ENCODE measurements around the gene SCFD1.

The SCFD1 gene

GRCh38 chr14:30759172-30760125, 137.3 kb downstream of the SCFD1 start:
- DNase-seq = no peak

DNA sequence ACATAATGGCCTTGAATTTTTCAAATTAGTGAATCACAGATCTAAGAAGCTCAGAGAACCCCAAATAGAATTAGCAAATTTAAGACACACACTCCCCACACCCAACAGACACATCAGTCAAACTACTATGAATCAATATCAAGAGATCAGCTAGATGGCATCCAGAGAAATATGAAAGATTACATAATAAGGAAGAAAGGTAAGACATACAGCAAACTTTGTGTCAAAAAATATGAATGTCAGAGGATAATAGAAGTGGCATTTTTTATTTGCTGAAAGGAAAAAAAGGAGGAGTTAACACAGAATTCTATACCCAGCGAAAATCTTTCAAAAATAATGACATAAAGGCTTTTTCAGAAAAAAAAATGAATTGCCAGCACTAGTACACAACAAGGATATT, 141.8 kb downstream of the SCFD1 start:
- DNase-seq = no peak

DNA sequence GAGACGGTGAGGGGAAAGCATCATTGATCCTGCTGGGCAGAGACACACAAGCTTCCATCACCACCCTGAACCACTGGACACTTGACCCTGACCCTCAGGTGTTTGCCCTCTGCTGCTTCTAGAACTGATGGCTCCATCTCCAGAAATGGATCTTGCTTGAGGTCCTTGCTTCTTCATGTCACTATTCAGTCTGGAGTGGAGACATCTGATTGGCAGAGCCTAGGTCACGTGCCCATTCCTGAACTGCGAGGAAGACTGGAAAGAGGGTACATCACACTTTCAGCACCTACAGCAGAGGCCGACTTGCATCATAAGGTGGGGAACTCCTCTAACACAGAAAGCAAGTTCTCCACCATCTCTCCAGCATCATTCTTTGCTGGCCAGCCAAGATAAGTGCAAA, 145.5 kb downstream of the SCFD1 start:
- no peak for DNase-seq

GRCh38 chr14:30768791-30769190, 146.7 kb downstream of the SCFD1 start:
- no peak for DNase-seq

- DNase-seq = no peak
Measured at GRCh38 chr14:30770376-30770775, 148.3 kb downstream of the SCFD1 start.

GRCh38 chr14:30771595-30771994, 149.5 kb downstream of the SCFD1 start:
- DNase-seq = no peak

- no peak for DNase-seq
Measured at GRCh38 chr14:30779210-30779609, 157.1 kb downstream of the SCFD1 start.
